GM21576 (cell line): ENCODE measurements around the gene TAX1BP3.

ENCODE experiments used
- ATAC-seq: cut with Tn5 transposase; IDR thresholded peaks from one replicate; pipeline ENCODE4 v1.9.1; 2021; ENCODE audit warnings: mild to moderate bottlenecking, moderate library complexity; ENCODE audit not compliant: unreplicated experiment

The TAX1BP3 gene

GRCh38 chr17:3688852-3689261, 20.5 kb upstream of the TAX1BP3 start:
- ATAC-seq = no peak

- ATAC-seq = no peak
These were observed 19.7 kb upstream of the TAX1BP3 start for GRCh38 chr17:3688027-3688553.

- ATAC-seq = no peak
These were observed 16.8 kb upstream of the TAX1BP3 start for GRCh38 chr17:3685174-3685573.

- ATAC-seq = no peak
These were observed 14.7 kb upstream of the TAX1BP3 start for GRCh38 chr17:3683054-3683511.

- ATAC-seq = no peak
These were observed 13.7 kb upstream of the TAX1BP3 start for GRCh38 chr17:3682033-3682432.

DNA sequence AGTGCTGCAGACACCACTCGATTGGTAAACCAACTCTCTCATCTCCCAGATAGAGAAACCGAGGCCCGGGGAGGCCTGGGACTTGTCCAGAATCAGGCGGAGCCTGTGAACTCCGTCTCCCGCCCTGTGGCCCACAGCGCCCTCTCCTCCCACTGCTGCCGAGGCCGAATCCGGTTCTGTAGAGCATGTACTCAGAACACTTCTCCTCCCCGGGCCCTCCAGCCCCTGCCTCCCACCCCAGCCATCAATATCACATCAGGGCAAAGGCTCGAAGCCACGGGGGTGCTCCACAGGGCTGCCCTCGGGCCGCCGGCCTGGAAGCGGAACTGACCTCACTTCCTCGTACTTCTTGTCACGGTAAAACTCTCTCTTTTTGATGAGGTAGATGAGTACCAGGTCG, 13.2 kb upstream of the TAX1BP3 start:
- no peak for ATAC-seq

- ATAC-seq = no peak
These were observed 12.7 kb upstream of the TAX1BP3 start for GRCh38 chr17:3681057-3681456.

- no peak for ATAC-seq
These were observed 11.3 kb upstream of the TAX1BP3 start for GRCh38 chr17:3679531-3680126.

- ATAC-seq = no peak
These were observed 10.6 kb upstream of the TAX1BP3 start for GRCh38 chr17:3678821-3679530.

DNA sequence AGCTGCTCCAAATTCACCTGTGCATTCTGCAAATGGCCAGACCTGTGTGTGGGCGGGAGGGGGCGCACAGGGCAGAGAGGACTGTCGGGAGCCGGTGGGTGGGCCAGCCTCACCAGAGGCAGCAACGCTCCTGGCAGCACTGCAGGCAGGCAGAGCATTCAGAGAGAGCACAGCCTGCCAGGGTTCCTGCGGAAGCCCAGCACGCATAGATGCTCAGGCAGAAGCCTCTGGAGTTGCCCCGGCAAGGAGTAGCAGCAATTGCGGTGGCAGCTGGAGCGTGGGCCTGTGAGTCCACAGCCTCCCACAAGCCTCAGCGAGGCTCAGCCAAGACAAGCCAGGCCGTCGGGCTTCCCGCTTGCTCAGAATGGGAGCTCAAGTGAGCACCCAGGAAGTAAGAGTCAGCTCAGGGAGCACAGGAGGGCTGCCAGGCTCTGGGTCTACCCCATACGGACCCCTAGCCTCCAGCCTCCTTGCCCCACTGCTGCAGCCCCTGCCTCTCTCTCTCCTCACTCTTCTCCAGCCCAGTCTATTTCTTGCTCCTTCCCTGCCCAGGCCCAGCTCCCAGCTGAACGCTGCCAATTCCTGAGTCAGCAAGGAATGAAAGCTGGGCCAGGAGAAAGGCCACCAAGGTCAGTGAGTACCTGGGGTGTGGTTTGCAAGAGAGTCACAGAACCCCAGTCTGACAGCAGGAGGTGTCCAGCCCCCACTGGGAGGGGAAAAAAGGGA, 9.9 kb upstream of the TAX1BP3 start:
- no peak for ATAC-seq

- no peak for ATAC-seq
These were observed 7.5 kb upstream of the TAX1BP3 start for GRCh38 chr17:3675886-3676285.

DNA sequence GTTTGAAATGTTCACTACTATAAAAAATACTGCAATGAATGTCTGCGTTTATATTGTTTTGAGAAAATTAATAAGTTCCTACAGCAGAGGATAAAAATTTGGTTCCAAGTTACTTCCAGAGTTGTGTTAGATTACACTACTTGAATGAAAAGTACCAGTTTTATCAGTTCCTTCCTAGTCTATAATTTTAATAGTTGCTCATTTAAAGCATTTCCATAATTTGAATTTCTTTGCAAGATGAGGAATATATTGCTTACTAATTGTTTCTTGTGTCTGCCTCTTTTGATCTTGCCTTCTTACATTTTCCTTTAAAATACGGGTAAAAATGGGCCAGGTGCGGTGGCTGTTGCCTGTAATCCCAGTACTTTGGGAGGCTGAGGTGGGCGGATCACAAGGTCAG, 4.2 kb upstream of the TAX1BP3 start:
- ATAC-seq = no peak

DNA sequence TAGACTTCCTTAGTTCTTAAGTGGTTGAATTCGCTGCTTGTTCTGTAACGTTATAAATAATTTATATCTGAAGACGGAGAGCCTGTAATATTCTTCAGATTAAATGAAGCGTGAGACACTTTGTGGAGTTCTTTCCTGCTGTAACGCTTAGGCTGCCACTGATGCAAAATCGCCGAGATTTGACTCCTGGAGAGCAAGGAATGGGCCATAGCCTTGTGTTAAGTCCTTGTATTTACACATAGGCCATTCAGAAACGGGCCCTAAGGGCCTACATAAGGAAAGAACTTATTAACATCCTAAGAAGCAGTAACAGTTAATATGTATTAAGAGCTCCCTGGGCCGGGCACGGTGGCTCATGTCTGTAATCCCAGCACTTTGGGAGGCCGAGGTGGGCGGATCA, 1.2 kb upstream of the TAX1BP3 start:
- no peak for ATAC-seq

DNA sequence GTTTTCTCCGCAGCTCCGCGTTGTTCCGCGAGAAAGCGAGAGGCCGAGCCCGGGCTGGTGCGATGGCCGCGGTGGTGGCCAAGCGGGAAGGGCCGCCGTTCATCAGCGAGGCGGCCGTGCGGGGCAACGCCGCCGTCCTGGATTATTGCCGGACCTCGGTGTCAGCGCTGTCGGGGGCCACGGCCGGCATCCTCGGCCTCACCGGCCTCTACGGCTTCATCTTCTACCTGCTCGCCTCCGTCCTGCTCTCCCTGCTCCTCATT, 638 bp upstream of the TAX1BP3 start:
- ATAC-seq = no peak

DNA sequence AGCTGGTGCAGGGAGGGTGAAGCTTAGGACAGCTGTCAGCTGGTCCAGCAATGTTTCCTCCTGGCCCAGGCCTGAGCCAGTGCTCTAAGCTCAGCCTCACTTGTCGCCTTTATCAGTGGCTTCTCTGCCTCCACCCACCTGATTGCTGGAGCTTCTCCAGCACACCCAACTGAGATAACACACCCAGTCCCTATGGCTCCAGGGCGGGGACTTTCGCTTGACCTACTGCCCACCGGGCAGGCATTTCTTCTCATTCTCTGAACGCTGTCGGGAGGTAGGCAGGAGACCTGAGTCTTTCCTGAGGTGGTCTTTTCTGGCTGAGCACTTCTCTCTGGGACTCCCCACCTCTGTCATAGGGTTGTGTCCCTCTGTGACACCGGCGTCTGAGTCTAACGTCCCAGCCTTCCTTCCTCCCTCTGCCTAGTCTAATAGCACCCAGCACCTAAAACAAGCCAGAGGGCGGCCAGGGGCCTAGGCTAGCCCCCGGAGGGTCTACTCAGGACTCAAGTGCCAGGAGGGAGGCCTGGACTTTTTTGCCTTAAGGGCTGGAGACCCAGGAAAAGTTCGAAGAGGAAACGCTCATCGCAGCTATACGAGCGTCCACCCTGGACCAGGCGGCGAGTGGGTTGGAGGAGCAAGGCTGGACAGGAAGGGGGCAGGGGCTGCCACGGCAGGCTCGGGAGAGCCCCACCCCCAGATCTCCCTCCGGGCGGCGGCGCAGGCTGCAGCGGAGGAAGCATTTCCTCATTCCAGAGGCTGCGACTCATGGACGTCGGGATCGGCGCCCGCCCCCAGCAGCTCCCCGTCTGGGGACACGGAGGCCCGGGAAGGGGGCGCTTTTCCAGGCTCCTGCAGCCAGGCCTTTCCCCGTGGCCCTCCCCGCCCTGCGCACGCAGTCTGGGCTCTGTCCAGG, 756 bp downstream of the TAX1BP3 start:
- peak; percentile 15 for ATAC-seq

GRCh38 chr17:3666516-3666915, 1.9 kb downstream of the TAX1BP3 start:
- ATAC-seq = no peak

DNA sequence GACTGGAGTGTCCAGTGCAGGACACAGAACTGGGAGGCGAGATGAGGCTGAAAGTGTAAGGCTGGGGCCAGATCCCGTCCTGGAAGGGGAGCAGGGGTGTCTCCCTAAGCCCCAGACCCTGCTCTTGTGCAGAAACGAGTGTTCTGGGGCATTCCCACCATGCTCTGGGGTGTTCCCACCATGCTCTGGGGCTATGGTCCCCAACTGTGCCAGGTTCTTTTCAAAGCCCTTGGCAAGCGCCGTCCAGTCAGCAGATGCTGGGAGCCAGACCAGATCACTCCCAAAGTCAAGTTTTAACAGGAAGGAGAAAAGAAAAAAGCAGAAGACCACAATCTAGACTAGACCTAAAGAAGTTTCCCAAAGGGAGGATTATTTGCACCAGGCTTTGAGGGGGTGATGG, 2.5 kb downstream of the TAX1BP3 start:
- no peak for ATAC-seq

DNA sequence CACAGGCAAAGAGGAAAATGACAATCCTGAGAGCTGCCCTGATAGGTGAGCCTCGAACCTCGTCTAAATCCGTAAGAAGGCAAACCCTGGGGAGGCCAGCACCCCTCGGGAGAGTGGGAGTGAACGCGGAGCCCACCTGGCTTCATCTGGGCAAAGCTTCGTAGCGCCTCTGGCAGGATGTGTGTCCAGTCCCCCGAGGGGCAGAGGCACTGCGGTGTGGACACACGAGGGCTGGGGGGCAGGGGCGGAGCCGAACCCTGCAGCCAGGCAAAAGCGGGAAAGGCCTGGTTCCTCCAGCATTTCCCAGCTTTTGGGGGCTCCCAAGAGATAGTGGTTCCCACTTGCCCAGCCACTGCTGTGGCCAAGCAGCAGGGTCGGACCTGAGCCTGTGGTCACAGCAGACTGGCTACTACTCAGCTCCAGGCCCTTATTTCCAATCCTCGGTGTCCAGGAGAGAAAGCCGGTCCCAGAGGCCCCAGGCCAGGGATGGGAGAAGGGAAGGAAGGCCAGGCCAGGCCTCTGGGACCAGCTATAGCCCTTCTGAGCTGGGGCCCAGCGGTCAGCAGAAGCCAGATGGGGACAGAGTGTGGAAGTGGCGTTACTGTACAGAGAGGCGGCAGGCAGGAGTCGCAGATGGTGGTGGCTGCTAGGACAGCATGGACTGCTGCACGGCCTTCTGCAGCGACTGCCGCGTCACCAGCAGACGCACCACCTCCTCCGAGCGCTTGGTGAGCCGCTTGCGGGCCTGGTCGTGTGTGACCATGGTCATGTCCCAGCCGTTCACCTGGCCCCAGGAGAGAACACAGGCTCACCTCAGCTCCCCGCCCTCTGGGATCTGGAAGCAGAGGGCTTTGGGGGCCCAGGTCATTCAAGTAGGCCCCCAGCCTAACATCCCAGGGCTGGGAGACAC, 5.0 kb downstream of the TAX1BP3 start:
- ATAC-seq = no peak

DNA sequence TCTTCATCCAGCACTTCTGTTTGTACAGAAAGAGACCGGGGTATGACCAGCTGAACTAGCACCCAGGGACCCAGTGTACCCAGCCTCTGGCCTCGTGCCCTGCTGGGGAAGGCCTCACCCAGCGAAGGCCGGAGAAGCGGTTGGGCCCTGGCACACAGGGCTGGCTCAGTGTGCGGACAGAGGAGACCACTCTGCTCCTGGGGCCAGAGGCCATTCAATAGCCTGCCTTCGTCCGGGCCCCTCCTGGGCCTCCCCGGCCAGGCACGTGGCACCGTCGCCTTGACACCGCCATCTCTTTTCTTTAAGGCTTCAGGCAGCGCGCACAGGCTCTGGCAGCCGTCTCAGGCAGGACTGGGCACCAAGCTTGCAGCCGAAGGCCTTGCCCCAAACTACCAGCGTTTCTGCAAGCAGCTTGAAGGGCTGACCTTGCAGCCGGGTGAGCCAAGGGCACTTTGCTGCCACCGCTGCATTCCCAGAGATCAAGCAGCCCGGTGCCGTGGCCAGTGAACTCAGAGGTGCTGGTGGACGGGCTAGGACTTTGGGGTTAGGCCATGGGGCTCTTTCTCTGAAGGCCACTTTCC, 8.0 kb downstream of the TAX1BP3 start:
- no peak for ATAC-seq
